OCI-LY1 (cell line): ENCODE measurements around the gene RCVRN.

Experiments used
- H2AFZ ChIP-seq: fragments of 200-600 bp; sonication (generic), shearing (Covaris generic); 2 replicates; pipeline ENCODE4 v1.6.0; 2014; ENCODE audit warnings: antibody characterized with exemption, mild to moderate bottlenecking, low read length
- H3F3A ChIP-seq: fragments of 200-600 bp; sonication (generic), shearing (Covaris generic); 2 replicates; pipeline ENCODE4 v1.6.0; 2014; ENCODE audit warnings: mild to moderate bottlenecking, antibody characterized with exemption, low read length, moderate library complexity; ENCODE audit not compliant: insufficient read depth
- H3K27ac ChIP-seq: fragments of 200-600 bp; sonication (generic); 2 replicates; pipeline ENCODE4 v1.5.1; 2014; ENCODE audit warnings: low read length, mixed run types, mild to moderate bottlenecking, low read depth; ENCODE audit not compliant: poor library complexity, severe bottlenecking
- H3K27me3 ChIP-seq: fragments of 200-600 bp; sonication (generic); 2 replicates; pipeline ENCODE4 v1.6.0; 2014; ENCODE audit warnings: antibody characterized with exemption, mild to moderate bottlenecking, low read length, moderate library complexity; ENCODE audit not compliant: insufficient read depth
- H3K36me3 ChIP-seq: fragments of 200-600 bp; sonication (generic); 2 replicates; pipeline ENCODE4 v1.6.1; 2014; ENCODE audit warnings: mild to moderate bottlenecking, antibody characterized with exemption, low read length, moderate library complexity, mixed read lengths; ENCODE audit not compliant: insufficient read depth
- H3K4me1 ChIP-seq: fragments of 200-600 bp; sonication (generic); 2 replicates; pipeline ENCODE4 v1.5.1; 2014; ENCODE audit warnings: mild to moderate bottlenecking, low read length, moderate library complexity; ENCODE audit not compliant: insufficient read depth, severe bottlenecking
- H3K4me2 ChIP-seq: fragments of 200-600 bp; sonication (generic), shearing (Covaris generic); 2 replicates; pipeline ENCODE4 v1.6.1; 2014; ENCODE audit warnings: low read length
- H3K4me3 ChIP-seq: fragments of 200-600 bp; sonication (generic); 2 replicates; pipeline ENCODE4 v1.5.1; 2014; ENCODE audit warnings: low read length, low read depth, mild to moderate bottlenecking, mixed read lengths; ENCODE audit not compliant: poor library complexity, severe bottlenecking
- H3K79me2 ChIP-seq: fragments of 200-600 bp; shearing (Covaris generic); 2 replicates; pipeline ENCODE4 v1.6.1; 2016; ENCODE audit warnings: mixed run types, low read length, mixed read lengths; ENCODE audit not compliant: insufficient read depth
- H3K9ac ChIP-seq: fragments of 200-600 bp; sonication (generic), shearing (Covaris generic); 2 replicates; pipeline ENCODE4 v1.6.1; 2014; ENCODE audit warnings: mild to moderate bottlenecking, low read length, mixed read lengths
- H3K9me2 ChIP-seq: fragments of 200-600 bp; sonication (generic), shearing (Covaris generic); 2 replicates; pipeline ENCODE4 v1.6.1; 2014; ENCODE audit warnings: low read depth, mild to moderate bottlenecking, low read length, mixed read lengths
- H3K9me3 ChIP-seq: fragments of 200-600 bp; shearing (Covaris generic); 2 replicates; pipeline ENCODE4 v1.6.1; 2014; ENCODE audit warnings: low read length, mixed read lengths
- H4K20me1 ChIP-seq: fragments of 200-600 bp; sonication (generic), shearing (Covaris generic); 2 replicates; pipeline ENCODE4 v1.6.0; 2016; ENCODE audit warnings: mild to moderate bottlenecking, low read length; ENCODE audit not compliant: insufficient read depth
- CTCF ChIP-seq: fragments of 200-600 bp; sonication (generic), shearing (Covaris generic); IDR thresholded peaks from 2 replicates; pipeline ENCODE4 v1.5.1; 2017; ENCODE audit warnings: mild to moderate bottlenecking, antibody characterized with exemption, low read length, moderate library complexity, mixed read lengths
- EZH2 ChIP-seq: fragments of 200-600 bp; sonication (generic), shearing (Covaris generic); IDR thresholded peaks from 2 replicates; pipeline ENCODE4 v1.8.0; 2017; ENCODE audit warnings: borderline replicate concordance, mixed run types, mild to moderate bottlenecking, antibody characterized with exemption, low read length, moderate library complexity, mixed read lengths

Gene RCVRN

GRCh38 chr17:9948928-9949327 lies 43.9 kb upstream of the RCVRN start:
- Histone ChIP-seq H3K9me3 (no peaks in the 10 kb centered on the region), H3K27ac (no peak overlapping the region), H3K79me2 (no peaks in the 10 kb centered on the region), H3K36me3 (no peaks in the 10 kb centered on the region), H3K4me2 (no peak overlapping the region), H3K27me3 (no peaks in the 10 kb centered on the region), H3F3A (no peaks in the 10 kb centered on the region), H3K9me2 (no peaks in the 10 kb centered on the region), H3K4me3 (no peak overlapping the region), H4K20me1 (no peaks in the 10 kb centered on the region), H3K4me1 (no peaks in the 10 kb centered on the region), H2AFZ (no peak overlapping the region), H3K9ac (no peak overlapping the region)
- TF ChIP-seq CTCF (no peak), EZH2 (no peak)

- no peaks in the 10 kb centered on the region for H4K20me1 ChIP-seq
- no peaks in the 10 kb centered on the region for H3K27me3 ChIP-seq
- H3K4me1 ChIP-seq = no peaks in the 10 kb centered on the region
- H3F3A ChIP-seq = no peaks in the 10 kb centered on the region
- H3K9me2 ChIP-seq = no peaks in the 10 kb centered on the region
- no peak overlapping the region for H3K4me3 ChIP-seq
- no peak overlapping the region for H3K4me2 ChIP-seq
- H2AFZ ChIP-seq = no peak overlapping the region
- no peaks in the 10 kb centered on the region for H3K79me2 ChIP-seq
- H3K36me3 ChIP-seq = no peaks in the 10 kb centered on the region
- no peak overlapping the region for H3K27ac ChIP-seq
- TF ChIP-seq CTCF (no peak), EZH2 (no peak)
- no peak overlapping the region for H3K9ac ChIP-seq
- no peaks in the 10 kb centered on the region for H3K9me3 ChIP-seq
Observed at GRCh38 chr17:9944704-9945103, 39.6 kb upstream of the RCVRN start.

- Histone ChIP-seq H3K27me3 (no peaks in the 10 kb centered on the region), H3K4me1 (no peaks in the 10 kb centered on the region), H3K9me2 (no peaks in the 10 kb centered on the region), H3K79me2 (no peaks in the 10 kb centered on the region), H3K4me3 (no peak overlapping the region), H3K27ac (no peak overlapping the region), H3K4me2 (no peak overlapping the region), H3K36me3 (no peaks in the 10 kb centered on the region), H4K20me1 (no peaks in the 10 kb centered on the region), H3K9ac (no peak overlapping the region), H2AFZ (no peak overlapping the region), H3K9me3 (no peaks in the 10 kb centered on the region), H3F3A (no peaks in the 10 kb centered on the region)
- TF ChIP-seq EZH2 (no peak), CTCF (no peak)
Observed at GRCh38 chr17:9943343-9943742, 38.3 kb upstream of the RCVRN start.
